NCI-H2196 (cell line): ENCODE data around the gene MAP3K1.

Experiments used
- DNase-seq: peaks from one replicate; lab custom pipeline; 2025; ENCODE audit not compliant: unreplicated experiment; lab: John Stamatoyannopoulos, UW

MAP3K1 gene

GRCh38 chr5:56900395-56900794, 85.0 kb downstream of the MAP3K1 start:
- no peak for DNase-seq

GRCh38 chr5:56900858-56901578, 85.7 kb downstream of the MAP3K1 start:
- DNase-seq, result peak; percentile 22

- peak; percentile 49 for DNase-seq
Observed at GRCh38 chr5:56908942-56909293, 93.6 kb downstream of the MAP3K1 start.

- DNase-seq, result peak; percentile 86
Observed at GRCh38 chr5:56909294-56910209, 94.2 kb downstream of the MAP3K1 start, which contains the start of gene SETD9. Gene SETD9 (plus strand): TSS chr5:56909596. CDS start chr5:56909646, 50 bp downstream.

GRCh38 chr5:56910210-56910965, 95.0 kb downstream of the MAP3K1 start:
- DNase-seq, result peak; percentile 33

GRCh38 chr5:56913766-56914165, 98.4 kb downstream of the MAP3K1 start:
- DNase-seq, result no peak

GRCh38 chr5:56914678-56915077, 99.3 kb downstream of the MAP3K1 start:
- no peak for DNase-seq

GRCh38 chr5:56917534-56917933, 102.2 kb downstream of the MAP3K1 start:
- DNase-seq, result no peak

- DNase-seq, result no peak
Observed at GRCh38 chr5:56918054-56918453, 102.7 kb downstream of the MAP3K1 start.

GRCh38 chr5:56919942-56920662, 104.8 kb downstream of the MAP3K1 start:
- DNase-seq, result no peak

- no peak for DNase-seq
Observed at GRCh38 chr5:56922922-56923321, 107.6 kb downstream of the MAP3K1 start.

GRCh38 chr5:56934325-56934724, 119.0 kb downstream of the MAP3K1 start:
- no peak for DNase-seq

- no peak for DNase-seq
Observed at GRCh38 chr5:56938858-56939257, 123.5 kb downstream of the MAP3K1 start.

GRCh38 chr5:56941981-56942380, 126.6 kb downstream of the MAP3K1 start:
- DNase-seq, result no peak
